Stimulated activated memory B cell treated with anti-CD40 and anti-IgM and Interleukin-4, amounts not matched to agents 10 μg/mL and 1 μg/mL and 100 μg/mL, for 72 hours (primary cell): ENCODE results near the gene SQSTM1.

Experiments used
- ATAC-seq: fragments of 150-1000 bp; cut with Tn5 transposase; 2 replicates; pipeline ENCODE4 v1.10.0; 2021
- H3K27ac Mint-ChIP-seq: one replicate; pipeline ENCODE4 v1.8.0; 2022; ENCODE audit warnings: mild to moderate bottlenecking, mixed read lengths
- H3K27me3 Mint-ChIP-seq: one replicate; pipeline ENCODE4 v1.8.0; 2022; ENCODE audit warnings: mixed read lengths
- H3K36me3 Mint-ChIP-seq: one replicate; pipeline ENCODE4 v1.8.0; 2022; ENCODE audit warnings: mixed read lengths
- H3K4me1 Mint-ChIP-seq: one replicate; pipeline ENCODE4 v1.8.0; 2022; ENCODE audit warnings: mixed read lengths
- H3K4me3 Mint-ChIP-seq: one replicate; pipeline ENCODE4 v1.8.0; 2022; ENCODE audit warnings: mild to moderate bottlenecking, moderate library complexity, mixed read lengths
- H3K9me3 Mint-ChIP-seq: one replicate; pipeline ENCODE4 v1.8.0; 2022; ENCODE audit warnings: mixed read lengths

SQSTM1 gene

GRCh38 chr5:179812997-179813607 lies 7.6 kb upstream of the SQSTM1 start:
- no peaks in the 10 kb centered on the region for H3K27me3 Mint-ChIP-seq
- H3K27ac Mint-ChIP-seq, result no peak overlapping the region
- peaks cover 12% of the 10 kb centered on the region for H3K36me3 Mint-ChIP-seq
- H3K4me1 Mint-ChIP-seq, result peaks cover 11% of the 10 kb centered on the region
- no peak overlapping the region for H3K4me3 Mint-ChIP-seq
- no peak for ATAC-seq
- H3K9me3 Mint-ChIP-seq, result no peaks in the 10 kb centered on the region

GRCh38 chr5:179814090-179814489 lies 6.6 kb upstream of the SQSTM1 start:
- no peaks in the 10 kb centered on the region for H3K9me3 Mint-ChIP-seq
- H3K27ac Mint-ChIP-seq, result no peak overlapping the region
- H3K36me3 Mint-ChIP-seq, result peaks cover 12% of the 10 kb centered on the region
- H3K27me3 Mint-ChIP-seq, result no peaks in the 10 kb centered on the region
- H3K4me1 Mint-ChIP-seq, result peaks cover 20% of the 10 kb centered on the region
- ATAC-seq, result no peak
- no peak overlapping the region for H3K4me3 Mint-ChIP-seq

- no peak overlapping the region for H3K4me3 Mint-ChIP-seq
Measured at GRCh38 chr5:179815491-179816249, 5.0 kb upstream of the SQSTM1 start.

GRCh38 chr5:179816401-179816795 lies 4.3 kb upstream of the SQSTM1 start:
- H3K4me1 Mint-ChIP-seq, result peaks cover 34% of the 10 kb centered on the region
- H3K36me3 Mint-ChIP-seq, result peaks cover 12% of the 10 kb centered on the region
- no peak overlapping the region for H3K27ac Mint-ChIP-seq
- H3K4me3 Mint-ChIP-seq, result peak overlapping the region; percentile 29
- ATAC-seq, result no peak
- no peaks in the 10 kb centered on the region for H3K9me3 Mint-ChIP-seq
- no peaks in the 10 kb centered on the region for H3K27me3 Mint-ChIP-seq

More at GRCh38 chr5:179815491-179816249, 5.0 kb upstream of the SQSTM1 start:
- Mint-ChIP-seq H3K9me3 (no peaks in the 10 kb centered on the region), H3K36me3 (peaks cover 12% of the 10 kb centered on the region), H3K4me1 (peaks cover 34% of the 10 kb centered on the region), H3K27me3 (no peaks in the 10 kb centered on the region), H3K27ac (no peak overlapping the region)
- ATAC-seq, result no peak

- H3K36me3 Mint-ChIP-seq, result peaks cover 12% of the 10 kb centered on the region
- no peak for ATAC-seq
- peak overlapping the region; percentile 98 for H3K27ac Mint-ChIP-seq
- peak overlapping the region; percentile 69 for H3K4me3 Mint-ChIP-seq
- H3K27me3 Mint-ChIP-seq, result no peaks in the 10 kb centered on the region
- no peaks in the 10 kb centered on the region for H3K9me3 Mint-ChIP-seq
- peaks cover 37% of the 10 kb centered on the region for H3K4me1 Mint-ChIP-seq
Measured at GRCh38 chr5:179816796-179817469, 3.8 kb upstream of the SQSTM1 start.

GRCh38 chr5:179817470-179817840 lies 3.2 kb upstream of the SQSTM1 start:
- no peaks in the 10 kb centered on the region for H3K9me3 Mint-ChIP-seq
- peak overlapping the region; percentile 98 for H3K27ac Mint-ChIP-seq
- H3K4me3 Mint-ChIP-seq, result peak overlapping the region; percentile 69
- H3K4me1 Mint-ChIP-seq, result peaks cover 43% of the 10 kb centered on the region
- H3K36me3 Mint-ChIP-seq, result peaks cover 18% of the 10 kb centered on the region
- no peaks in the 10 kb centered on the region for H3K27me3 Mint-ChIP-seq
- no peak for ATAC-seq

GRCh38 chr5:179817890-179818745 lies 2.6 kb upstream of the SQSTM1 start:
- no peaks in the 10 kb centered on the region for H3K27me3 Mint-ChIP-seq
- H3K4me3 Mint-ChIP-seq, result peak overlapping the region; percentile 82
- no peaks in the 10 kb centered on the region for H3K9me3 Mint-ChIP-seq
- H3K27ac Mint-ChIP-seq, result peak overlapping the region; percentile 98
- no peak for ATAC-seq
- peaks cover 24% of the 10 kb centered on the region for H3K36me3 Mint-ChIP-seq
- peaks cover 49% of the 10 kb centered on the region for H3K4me1 Mint-ChIP-seq

GRCh38 chr5:179818746-179819295 lies 1.9 kb upstream of the SQSTM1 start:
- Mint-ChIP-seq H3K27ac (peak overlapping the region; percentile 98), H3K4me1 (peaks cover 55% of the 10 kb centered on the region), H3K27me3 (no peaks in the 10 kb centered on the region), H3K36me3 (peaks cover 31% of the 10 kb centered on the region), H3K4me3 (peak overlapping the region; percentile 82), H3K9me3 (no peaks in the 10 kb centered on the region)
- ATAC-seq, result peak; percentile 87

- peaks cover 38% of the 10 kb centered on the region for H3K36me3 Mint-ChIP-seq
- no peaks in the 10 kb centered on the region for H3K27me3 Mint-ChIP-seq
- H3K27ac Mint-ChIP-seq, result peak overlapping the region; percentile 98
- H3K4me3 Mint-ChIP-seq, result peak overlapping the region; percentile 82
- H3K4me1 Mint-ChIP-seq, result peaks cover 62% of the 10 kb centered on the region
- no peaks in the 10 kb centered on the region for H3K9me3 Mint-ChIP-seq
- peak; percentile 45 for ATAC-seq
Measured at GRCh38 chr5:179819296-179820126, 1.2 kb upstream of the SQSTM1 start.

- ATAC-seq, result no peak
- H3K27me3 Mint-ChIP-seq, result no peaks in the 10 kb centered on the region
- H3K27ac Mint-ChIP-seq, result peak overlapping the region; percentile 98
- peaks cover 68% of the 10 kb centered on the region for H3K4me1 Mint-ChIP-seq
- no peaks in the 10 kb centered on the region for H3K9me3 Mint-ChIP-seq
- H3K36me3 Mint-ChIP-seq, result peaks cover 44% of the 10 kb centered on the region
- peak overlapping the region; percentile 82 for H3K4me3 Mint-ChIP-seq
Measured at GRCh38 chr5:179820127-179820482, 600 bp upstream of the SQSTM1 start.

GRCh38 chr5:179821298-179822058 lies 773 bp downstream of the SQSTM1 start:
- Mint-ChIP-seq H3K36me3 (peaks cover 52% of the 10 kb centered on the region), H3K27ac (peak overlapping the region; percentile 98), H3K27me3 (no peaks in the 10 kb centered on the region), H3K9me3 (no peaks in the 10 kb centered on the region), H3K4me1 (peaks cover 74% of the 10 kb centered on the region), H3K4me3 (peak overlapping the region; percentile 96)
- peak; percentile 77 for ATAC-seq

- Mint-ChIP-seq H3K27me3 (no peaks in the 10 kb centered on the region), H3K4me1 (peaks cover 74% of the 10 kb centered on the region), H3K36me3 (peaks cover 58% of the 10 kb centered on the region), H3K9me3 (no peaks in the 10 kb centered on the region), H3K4me3 (peak overlapping the region; percentile 96), H3K27ac (peak overlapping the region; percentile 98)
- ATAC-seq, result no peak
Measured at GRCh38 chr5:179822059-179822432, 1.3 kb downstream of the SQSTM1 start.

- peak overlapping the region; percentile 98 for H3K27ac Mint-ChIP-seq
- peaks cover 60% of the 10 kb centered on the region for H3K36me3 Mint-ChIP-seq
- no peaks in the 10 kb centered on the region for H3K27me3 Mint-ChIP-seq
- H3K4me1 Mint-ChIP-seq, result peaks cover 69% of the 10 kb centered on the region
- no peaks in the 10 kb centered on the region for H3K9me3 Mint-ChIP-seq
- ATAC-seq, result no peak
- peak overlapping the region; percentile 96 for H3K4me3 Mint-ChIP-seq
Measured at GRCh38 chr5:179822444-179822990, 1.8 kb downstream of the SQSTM1 start.
